Panc1 (cell line): ENCODE results near the gene CYP1A2. TPM values are rescaled to one million over a fixed set of nuclear protein-coding genes. Genes with fewer than 3 reads are reported as not detected.

ENCODE experiments used
- ATAC-seq: fragments of 200-7000 bp; cut with Tn5 transposase; 2 replicates; pipeline ENCODE4 v1.9.1; 2020; ENCODE audit warnings: mild to moderate bottlenecking, moderate library complexity
- BruUV-seq: library from RNA; stranded (reverse); fragments of 400-500 nt; replicated peaks from 2 replicates; lab custom pipeline; 2021; lab: Mats Ljungman, UMichigan
- CTCF ChIA-PET: fragments of 300-600 bp; sonication (Branson Sonifier 250); formaldehyde crosslinking; loops from one replicate; lab custom pipeline; 2022; ENCODE audit warnings: antibody characterized with exemption; lab: Charles Lee
- POLR2A ChIA-PET: fragments of 300-600 bp; sonication (Branson Sonifier 250); formaldehyde crosslinking; loops from one replicate; lab custom pipeline; 2022; ENCODE audit warnings: antibody characterized with exemption; lab: Charles Lee
- DNase-seq: peaks from one replicate; pipeline ENCODE4 v3.0.0-alpha.2; 2010; ENCODE audit warnings: low read depth, low spot score
- H3K27ac ChIP-seq: 2 replicates; pipeline ENCODE4 v1.5.1; 2011; ENCODE audit warnings: mild to moderate bottlenecking, low read length, inconsistent platforms
- H3K27me3 ChIP-seq: fragments of 200-500 bp; sonication (Bioruptor generic); 2 replicates; pipeline ENCODE4 v1.6.0; 2014; ENCODE audit warnings: low read length, inconsistent platforms; ENCODE audit not compliant: control insufficient read depth, insufficient read depth
- H3K36me3 ChIP-seq: fragments of 200-500 bp; sonication (Bioruptor generic); 2 replicates; pipeline ENCODE4 v1.5.1; 2014; ENCODE audit warnings: inconsistent platforms, mild to moderate bottlenecking, low read length, moderate library complexity; ENCODE audit not compliant: control insufficient read depth, insufficient read depth
- H3K4me1 ChIP-seq: 2 replicates; pipeline ENCODE4 v1.5.1; 2011; ENCODE audit warnings: inconsistent platforms, mild to moderate bottlenecking, low read length, moderate library complexity; ENCODE audit not compliant: control insufficient read depth, insufficient read depth
- H3K4me3 ChIP-seq, 2 experiments: 2 replicates each; pipeline ENCODE4 v1.5.1; 2011 to 2012; ENCODE audit warnings: low read depth in 2 of 2, low read length in 2 of 2, mild to moderate bottlenecking in 2 of 2, inconsistent platforms in 1 of 2, moderate library complexity in 1 of 2
- H3K9me3 ChIP-seq: fragments of 200-500 bp; sonication (Bioruptor generic); 2 replicates; pipeline ENCODE4 v1.5.1; 2014; ENCODE audit warnings: low read depth, mild to moderate bottlenecking, inconsistent platforms, low read length, moderate library complexity; ENCODE audit not compliant: control insufficient read depth, insufficient read depth
- POLR2AphosphoS5 ChIP-seq: IDR thresholded peaks from 2 replicates; pipeline ENCODE4 v1.6.1; 2012; ENCODE audit warnings: mild to moderate bottlenecking, low read depth, low read length, moderate library complexity
- SIN3A ChIP-seq: IDR thresholded peaks from 2 replicates; pipeline ENCODE4 v1.6.1; 2012; ENCODE audit warnings: low read depth, mild to moderate bottlenecking, low read length, moderate library complexity, borderline replicate concordance; ENCODE audit not compliant: insufficient read depth
- TCF7L2 ChIP-seq: IDR thresholded peaks from 2 replicates; pipeline ENCODE4 v1.6.1; 2011; ENCODE audit warnings: mild to moderate bottlenecking, low read depth, low read length, inconsistent platforms
- in situ Hi-C: cut with HindIII; loops from 2 replicates; pipeline ENCODE4 v1.10.0; 2016; ENCODE audit warnings: low sequenced_read_pairs, low pct_unique_long_range_greater_than_20kb
- intact Hi-C: fragments of 100-400 bp; cut with micrococcal nuclease; formaldehyde crosslinking; loops from one replicate; pipeline ENCODE4 v1.10.0; 2022; ENCODE audit not compliant: unreplicated experiment
- total RNA-seq: library from RNA; stranded (reverse); gene quantifications from one replicate; pipeline ENCODE4 v1.2.1, GENCODE V29; 2021; ENCODE audit not compliant: unreplicated experiment
- TF ChIP-seq, protein P1 (sequence below), 2 experiments: IDR thresholded peaks; 2 replicates each; pipeline ENCODE4 v1.6.1; 2011 to 2012; ENCODE audit warnings: low read depth in 2 of 2, control low read depth in 1 of 2, low read length in 1 of 2, mild to moderate bottlenecking in 1 of 2, moderate library complexity in 1 of 2; ENCODE audit not compliant: insufficient read depth in 1 of 2
- TF ChIP-seq, protein P2 (sequence below): fragments of 450-650 bp; IDR thresholded peaks from 2 replicates; pipeline ENCODE4 v1.5.1; 2017; ENCODE audit warnings: mild to moderate bottlenecking

The CYP1A2 gene
- total RNA-seq, 1 experiment from 2014 or later, result not detected

GRCh38 chr15:74789171-74789631, 40.6 kb downstream of the CYP1A2 start:
- intact Hi-C loops, result no loop called here
- no peak for ATAC-seq
- BruUV-seq, result no TSS peak

DNA sequence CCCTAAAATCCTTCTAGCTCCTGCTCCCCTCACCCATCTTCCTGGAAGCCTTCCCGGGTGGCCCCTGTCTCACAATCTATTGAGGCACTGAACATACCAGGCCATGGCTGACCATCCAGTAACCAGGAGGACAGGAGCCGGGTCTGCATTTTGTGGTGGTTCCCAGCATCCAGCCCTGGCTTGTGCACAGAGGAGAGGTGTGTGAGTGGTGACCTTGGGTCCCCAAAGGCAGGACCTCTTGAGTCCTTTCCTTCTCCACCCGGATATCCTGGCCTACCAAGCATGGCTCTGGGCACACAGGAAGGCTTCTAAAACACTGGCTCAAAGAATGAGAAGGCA, 41.1 kb downstream of the CYP1A2 start:
- no peaks in the 10 kb centered on the region for H3K27me3 ChIP-seq
- no peak for ATAC-seq
- DNase-seq, result no peak
- no peaks in the 10 kb centered on the region for H3K9me3 ChIP-seq
- in situ Hi-C loops, result no loop called here
- no peak overlapping the region for H3K27ac ChIP-seq
- H3K4me3 ChIP-seq, result no peak overlapping the region
- intact Hi-C loops, result no loop called here
- TF ChIP-seq POLR2AphosphoS5 (no peak), TCF7L2 (no peak), SIN3A (no peak)
- TF ChIP-seq, protein P1, sequence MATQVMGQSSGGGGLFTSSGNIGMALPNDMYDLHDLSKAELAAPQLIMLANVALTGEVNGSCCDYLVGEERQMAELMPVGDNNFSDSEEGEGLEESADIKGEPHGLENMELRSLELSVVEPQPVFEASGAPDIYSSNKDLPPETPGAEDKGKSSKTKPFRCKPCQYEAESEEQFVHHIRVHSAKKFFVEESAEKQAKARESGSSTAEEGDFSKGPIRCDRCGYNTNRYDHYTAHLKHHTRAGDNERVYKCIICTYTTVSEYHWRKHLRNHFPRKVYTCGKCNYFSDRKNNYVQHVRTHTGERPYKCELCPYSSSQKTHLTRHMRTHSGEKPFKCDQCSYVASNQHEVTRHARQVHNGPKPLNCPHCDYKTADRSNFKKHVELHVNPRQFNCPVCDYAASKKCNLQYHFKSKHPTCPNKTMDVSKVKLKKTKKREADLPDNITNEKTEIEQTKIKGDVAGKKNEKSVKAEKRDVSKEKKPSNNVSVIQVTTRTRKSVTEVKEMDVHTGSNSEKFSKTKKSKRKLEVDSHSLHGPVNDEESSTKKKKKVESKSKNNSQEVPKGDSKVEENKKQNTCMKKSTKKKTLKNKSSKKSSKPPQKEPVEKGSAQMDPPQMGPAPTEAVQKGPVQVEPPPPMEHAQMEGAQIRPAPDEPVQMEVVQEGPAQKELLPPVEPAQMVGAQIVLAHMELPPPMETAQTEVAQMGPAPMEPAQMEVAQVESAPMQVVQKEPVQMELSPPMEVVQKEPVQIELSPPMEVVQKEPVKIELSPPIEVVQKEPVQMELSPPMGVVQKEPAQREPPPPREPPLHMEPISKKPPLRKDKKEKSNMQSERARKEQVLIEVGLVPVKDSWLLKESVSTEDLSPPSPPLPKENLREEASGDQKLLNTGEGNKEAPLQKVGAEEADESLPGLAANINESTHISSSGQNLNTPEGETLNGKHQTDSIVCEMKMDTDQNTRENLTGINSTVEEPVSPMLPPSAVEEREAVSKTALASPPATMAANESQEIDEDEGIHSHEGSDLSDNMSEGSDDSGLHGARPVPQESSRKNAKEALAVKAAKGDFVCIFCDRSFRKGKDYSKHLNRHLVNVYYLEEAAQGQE (IDR thresholded peaks at IDR 0.05; ENCODE audit: insufficient read depth in 1 of 2, low read depth in 2 of 2, low read length in 1 of 2), result no peak
- TF ChIP-seq, protein P2, sequence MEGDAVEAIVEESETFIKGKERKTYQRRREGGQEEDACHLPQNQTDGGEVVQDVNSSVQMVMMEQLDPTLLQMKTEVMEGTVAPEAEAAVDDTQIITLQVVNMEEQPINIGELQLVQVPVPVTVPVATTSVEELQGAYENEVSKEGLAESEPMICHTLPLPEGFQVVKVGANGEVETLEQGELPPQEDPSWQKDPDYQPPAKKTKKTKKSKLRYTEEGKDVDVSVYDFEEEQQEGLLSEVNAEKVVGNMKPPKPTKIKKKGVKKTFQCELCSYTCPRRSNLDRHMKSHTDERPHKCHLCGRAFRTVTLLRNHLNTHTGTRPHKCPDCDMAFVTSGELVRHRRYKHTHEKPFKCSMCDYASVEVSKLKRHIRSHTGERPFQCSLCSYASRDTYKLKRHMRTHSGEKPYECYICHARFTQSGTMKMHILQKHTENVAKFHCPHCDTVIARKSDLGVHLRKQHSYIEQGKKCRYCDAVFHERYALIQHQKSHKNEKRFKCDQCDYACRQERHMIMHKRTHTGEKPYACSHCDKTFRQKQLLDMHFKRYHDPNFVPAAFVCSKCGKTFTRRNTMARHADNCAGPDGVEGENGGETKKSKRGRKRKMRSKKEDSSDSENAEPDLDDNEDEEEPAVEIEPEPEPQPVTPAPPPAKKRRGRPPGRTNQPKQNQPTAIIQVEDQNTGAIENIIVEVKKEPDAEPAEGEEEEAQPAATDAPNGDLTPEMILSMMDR, result no peak
- ChIA-PET CTCF (no interaction called here), POLR2A (no interaction called here)
- BruUV-seq, result no TSS peak
- H3K36me3 ChIP-seq, result no peaks in the 10 kb centered on the region
- peaks cover 55% of the 10 kb centered on the region for H3K4me1 ChIP-seq

More at GRCh38 chr15:74789171-74789631, 40.6 kb downstream of the CYP1A2 start:
- TF ChIP-seq SIN3A (no peak), TCF7L2 (no peak), POLR2AphosphoS5 (no peak)
- TF ChIP-seq, protein P2, result no peak
- TF ChIP-seq, protein P1 (IDR thresholded peaks at IDR 0.05; ENCODE audit: insufficient read depth in 1 of 2, low read depth in 2 of 2, low read length in 1 of 2), result no peak
- Histone ChIP-seq H3K27ac (no peak overlapping the region), H3K4me1 (peaks cover 59% of the 10 kb centered on the region), H3K4me3 (no peak overlapping the region), H3K27me3 (no peaks in the 10 kb centered on the region), H3K36me3 (no peaks in the 10 kb centered on the region), H3K9me3 (no peaks in the 10 kb centered on the region)
- ChIA-PET POLR2A (no interaction called here), CTCF (no interaction called here)
- no peak for DNase-seq
- in situ Hi-C loops, result no loop called here
